ENCODE data around the gene FNIP1. TPM values are rescaled to one million over a fixed set of nuclear protein-coding genes. Genes with fewer than 3 reads are reported as not detected.

The FNIP1 gene
- total RNA-seq, 1 experiment from 2014 or later = 17.6 TPM

DNA sequence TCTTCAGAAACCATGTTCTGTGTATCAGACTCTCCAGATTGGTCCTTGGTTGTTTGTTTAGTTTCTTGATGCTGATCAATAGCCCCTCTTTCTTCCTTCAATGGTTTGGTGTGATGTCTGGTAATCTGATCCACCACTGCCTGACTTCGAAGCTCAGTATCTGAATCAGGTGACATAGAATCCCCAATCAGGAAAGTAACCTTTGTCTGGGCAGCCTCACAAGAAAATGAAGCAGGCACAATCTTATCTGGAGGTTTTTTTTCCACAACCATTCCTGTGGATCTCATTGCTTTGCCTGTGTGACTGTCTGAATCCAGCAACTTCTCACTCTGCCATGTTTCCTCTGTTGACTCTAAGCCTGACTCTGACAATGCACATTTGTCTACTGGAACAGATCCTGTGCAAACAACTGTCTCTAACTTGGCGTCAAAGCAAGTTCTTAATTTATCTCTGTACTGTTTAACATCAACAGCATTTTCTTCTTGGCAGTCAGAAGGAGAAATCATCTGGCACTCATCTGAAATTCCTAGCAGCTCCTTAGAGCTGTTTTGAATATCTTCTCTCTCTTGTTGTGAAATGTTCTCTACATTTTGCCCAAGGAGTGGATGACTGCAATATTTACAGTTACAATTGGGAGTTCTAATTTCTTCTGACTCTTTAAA is 124.7 kb downstream of the FNIP1 start:
- no peak for DNase-seq
- H3K4me3 ChIP-seq (ENCODE audit: insufficient read depth, low read depth, low read length) = no peak overlapping the region
- peaks cover 2% of the 10 kb centered on the region for H3K36me3 ChIP-seq (replicated peaks; ENCODE audit: control insufficient read depth, insufficient read depth, low read length)
- no peaks in the 10 kb centered on the region for H3K27me3 ChIP-seq (ENCODE audit: control insufficient read depth, insufficient read depth, low read length)

GRCh38 chr5:131671409-131671808 is 125.4 kb downstream of the FNIP1 start:
- no peak for DNase-seq
- Histone ChIP-seq H3K27me3 (ENCODE audit: control insufficient read depth, insufficient read depth, low read length) (no peaks in the 10 kb centered on the region), H3K36me3 (replicated peaks; ENCODE audit: control insufficient read depth, insufficient read depth, low read length) (peaks cover 2% of the 10 kb centered on the region), H3K4me3 (ENCODE audit: insufficient read depth, low read depth, low read length) (no peak overlapping the region)

DNA sequence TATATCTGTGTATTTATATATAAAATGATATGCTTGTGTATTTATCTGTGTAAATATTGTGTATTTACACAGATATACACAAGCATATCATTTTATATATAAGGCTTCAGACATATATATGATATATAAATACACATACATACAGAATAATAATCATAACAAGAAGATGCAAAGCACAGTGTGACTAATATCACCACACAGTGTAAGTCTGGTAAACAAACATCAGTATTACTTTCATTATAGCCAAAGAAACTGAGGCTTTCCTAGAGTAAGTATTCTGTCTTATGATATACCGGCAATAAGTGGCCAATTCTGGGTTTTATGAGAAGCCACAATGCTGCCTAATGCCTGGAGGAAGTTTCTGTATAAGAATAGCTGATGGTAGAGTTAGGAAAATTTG is 131.9 kb downstream of the FNIP1 start:
- Histone ChIP-seq H3K27me3 (ENCODE audit: control insufficient read depth, insufficient read depth, low read length) (no peaks in the 10 kb centered on the region), H3K4me3 (ENCODE audit: insufficient read depth, low read depth, low read length) (no peak overlapping the region), H3K36me3 (replicated peaks; ENCODE audit: control insufficient read depth, insufficient read depth, low read length) (no peaks in the 10 kb centered on the region; the same call in 1 of the 2 replicates)
- no peak for DNase-seq

- Histone ChIP-seq H3K4me3 (ENCODE audit: insufficient read depth, low read depth, low read length) (no peak overlapping the region), H3K36me3 (replicated peaks; ENCODE audit: control insufficient read depth, insufficient read depth, low read length) (peaks cover 3% of the 10 kb centered on the region), H3K27me3 (ENCODE audit: control insufficient read depth, insufficient read depth, low read length) (no peaks in the 10 kb centered on the region)
- DNase-seq = no peak
These were observed 134.9 kb downstream of the FNIP1 start for GRCh38 chr5:131661933-131662332.

GRCh38 chr5:131659841-131660240 is 137.0 kb downstream of the FNIP1 start:
- DNase-seq = no peak

DNA sequence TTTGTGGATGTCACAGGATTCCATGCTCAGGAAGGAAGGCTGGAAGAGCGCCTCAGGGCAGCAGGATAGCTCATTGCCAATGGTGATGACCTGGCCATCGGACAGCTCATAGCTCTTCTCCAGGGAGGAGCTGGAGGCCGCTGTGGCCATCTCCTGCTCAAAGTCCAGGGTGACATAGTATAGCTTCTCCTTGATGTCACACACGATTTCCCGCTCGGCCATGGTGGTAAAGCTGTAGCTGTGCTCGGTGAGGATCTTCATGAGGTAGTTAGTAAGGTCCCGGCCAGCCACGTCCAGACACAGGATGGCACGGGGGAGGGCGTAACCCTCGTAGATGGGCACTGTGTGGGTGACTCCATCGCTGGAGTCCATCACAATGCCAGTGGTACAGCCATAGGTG is 137.5 kb downstream of the FNIP1 start:
- Histone ChIP-seq H3K27me3 (ENCODE audit: control insufficient read depth, insufficient read depth, low read length) (no peaks in the 10 kb centered on the region), H3K4me3 (ENCODE audit: insufficient read depth, low read depth, low read length) (no peak overlapping the region), H3K36me3 (replicated peaks; ENCODE audit: control insufficient read depth, insufficient read depth, low read length) (peaks cover 3% of the 10 kb centered on the region)
- no peak for DNase-seq

More at GRCh38 chr5:131659841-131660240, 137.0 kb downstream of the FNIP1 start:
- Histone ChIP-seq H3K36me3 (replicated peaks; ENCODE audit: control insufficient read depth, insufficient read depth, low read length) (peaks cover 3% of the 10 kb centered on the region), H3K27me3 (ENCODE audit: control insufficient read depth, insufficient read depth, low read length) (no peaks in the 10 kb centered on the region), H3K4me3 (ENCODE audit: insufficient read depth, low read depth, low read length) (no peak overlapping the region)

DNA sequence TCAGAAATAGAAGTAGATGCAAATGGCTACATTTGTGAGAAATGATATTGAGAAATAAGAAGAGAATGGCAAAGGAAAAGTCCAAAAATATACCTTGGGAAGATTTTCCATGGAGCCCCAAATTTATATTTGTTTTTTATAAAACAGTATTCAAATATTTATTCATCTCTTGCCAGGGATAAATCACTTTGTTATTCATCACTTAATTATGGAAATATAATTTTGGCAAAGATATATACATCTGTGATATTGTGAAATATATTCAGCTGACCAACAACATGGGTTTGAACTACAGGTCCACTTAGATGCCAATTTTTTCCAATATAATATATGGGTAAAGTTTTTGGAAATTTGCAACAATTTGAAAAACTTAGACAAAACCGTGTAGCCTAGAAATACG is 142.0 kb downstream of the FNIP1 start:
- H3K27me3 ChIP-seq (ENCODE audit: control insufficient read depth, insufficient read depth, low read length) = no peaks in the 10 kb centered on the region
- H3K36me3 ChIP-seq (replicated peaks; ENCODE audit: control insufficient read depth, insufficient read depth, low read length) = peaks cover 5% of the 10 kb centered on the region
- no peak for DNase-seq
- no peak overlapping the region for H3K4me3 ChIP-seq (ENCODE audit: insufficient read depth, low read depth, low read length)

DNA sequence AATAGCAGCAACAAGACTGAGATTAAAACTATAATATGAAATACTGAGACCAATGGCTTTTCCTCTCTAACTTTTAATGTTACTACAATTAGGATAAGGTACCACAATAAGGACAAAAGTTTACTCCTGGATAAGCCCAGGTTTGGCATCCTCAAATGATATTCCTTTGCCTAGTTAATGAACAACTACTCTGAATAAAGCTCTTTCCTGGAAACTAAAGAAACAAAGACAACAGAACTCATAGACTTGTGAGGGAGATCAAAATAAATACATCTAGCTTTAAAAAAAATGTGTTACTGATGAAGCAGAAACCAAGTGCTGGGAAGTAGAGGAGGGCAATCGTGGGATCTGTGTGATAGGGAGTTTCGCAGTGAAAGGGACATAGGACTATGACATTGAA is 142.5 kb downstream of the FNIP1 start:
- H3K27me3 ChIP-seq (ENCODE audit: control insufficient read depth, insufficient read depth, low read length) = no peaks in the 10 kb centered on the region
- no peak overlapping the region for H3K4me3 ChIP-seq (ENCODE audit: insufficient read depth, low read depth, low read length)
- H3K36me3 ChIP-seq (replicated peaks; ENCODE audit: control insufficient read depth, insufficient read depth, low read length) = peaks cover 2% of the 10 kb centered on the region
- DNase-seq = no peak

GRCh38 chr5:131649161-131649560 is 147.7 kb downstream of the FNIP1 start:
- no peak for DNase-seq
- H3K36me3 ChIP-seq (replicated peaks; ENCODE audit: control insufficient read depth, insufficient read depth, low read length) = peaks cover 2% of the 10 kb centered on the region
- H3K27me3 ChIP-seq (ENCODE audit: control insufficient read depth, insufficient read depth, low read length) = no peaks in the 10 kb centered on the region
- H3K4me3 ChIP-seq (ENCODE audit: insufficient read depth, low read depth, low read length) = no peak overlapping the region

GRCh38 chr5:131647048-131647769 is 149.6 kb downstream of the FNIP1 start:
- Histone ChIP-seq H3K36me3 (replicated peaks; ENCODE audit: control insufficient read depth, insufficient read depth, low read length) (peaks cover 2% of the 10 kb centered on the region), H3K27me3 (ENCODE audit: control insufficient read depth, insufficient read depth, low read length) (no peaks in the 10 kb centered on the region), H3K4me3 (ENCODE audit: insufficient read depth, low read depth, low read length) (no peak overlapping the region)
- DNase-seq = no peak

DNA sequence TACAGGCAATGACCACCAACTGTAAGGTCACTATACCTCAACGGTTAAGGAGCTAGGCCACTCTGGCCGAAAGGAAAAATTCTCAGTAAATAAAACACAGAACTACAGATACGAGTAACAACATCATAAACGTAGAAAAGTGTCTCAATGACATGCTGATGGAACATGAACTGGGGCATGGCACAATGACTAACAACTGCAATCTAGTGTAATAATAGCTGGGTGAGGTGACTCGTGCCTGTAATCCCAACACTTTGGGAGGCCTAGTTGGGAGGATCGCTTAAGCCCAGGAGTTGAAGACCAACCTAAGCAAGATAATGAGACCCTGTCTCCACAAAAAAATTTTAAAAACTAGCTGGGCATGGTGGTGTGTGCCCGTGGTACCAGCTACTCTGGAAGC is 152.0 kb downstream of the FNIP1 start:
- H3K36me3 ChIP-seq (replicated peaks; ENCODE audit: control insufficient read depth, insufficient read depth, low read length) = no peaks in the 10 kb centered on the region
- DNase-seq = no peak
- H3K4me3 ChIP-seq (ENCODE audit: insufficient read depth, low read depth, low read length) = no peak overlapping the region
- no peaks in the 10 kb centered on the region for H3K27me3 ChIP-seq (ENCODE audit: control insufficient read depth, insufficient read depth, low read length)

GRCh38 chr5:131644370-131644769 is 152.4 kb downstream of the FNIP1 start:
- Histone ChIP-seq H3K4me3 (ENCODE audit: insufficient read depth, low read depth, low read length) (no peak overlapping the region), H3K36me3 (replicated peaks; ENCODE audit: control insufficient read depth, insufficient read depth, low read length) (no peaks in the 10 kb centered on the region), H3K27me3 (ENCODE audit: control insufficient read depth, insufficient read depth, low read length) (no peaks in the 10 kb centered on the region)
- DNase-seq = no peak

DNA sequence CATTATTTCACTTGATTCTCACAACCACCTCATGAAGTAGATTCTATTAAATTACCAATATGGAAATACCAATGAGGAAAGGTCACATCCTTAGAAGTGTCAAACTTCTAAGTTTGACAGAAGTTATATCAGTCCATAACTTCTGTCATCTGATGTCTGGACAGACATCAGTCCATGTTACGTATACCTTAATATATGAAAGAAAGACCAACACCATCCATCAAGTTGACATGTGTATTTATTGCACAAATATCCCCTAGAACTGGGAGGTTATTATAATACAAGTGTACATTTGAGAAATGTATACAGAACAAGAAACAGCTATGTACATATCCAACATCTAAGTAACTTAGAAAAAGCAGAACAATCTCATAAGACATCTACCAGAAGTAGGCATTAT is 155.3 kb downstream of the FNIP1 start:
- no peaks in the 10 kb centered on the region for H3K36me3 ChIP-seq (replicated peaks; ENCODE audit: control insufficient read depth, insufficient read depth, low read length)
- H3K4me3 ChIP-seq (ENCODE audit: insufficient read depth, low read depth, low read length) = no peak overlapping the region
- no peaks in the 10 kb centered on the region for H3K27me3 ChIP-seq (ENCODE audit: control insufficient read depth, insufficient read depth, low read length)
- DNase-seq = no peak

DNA sequence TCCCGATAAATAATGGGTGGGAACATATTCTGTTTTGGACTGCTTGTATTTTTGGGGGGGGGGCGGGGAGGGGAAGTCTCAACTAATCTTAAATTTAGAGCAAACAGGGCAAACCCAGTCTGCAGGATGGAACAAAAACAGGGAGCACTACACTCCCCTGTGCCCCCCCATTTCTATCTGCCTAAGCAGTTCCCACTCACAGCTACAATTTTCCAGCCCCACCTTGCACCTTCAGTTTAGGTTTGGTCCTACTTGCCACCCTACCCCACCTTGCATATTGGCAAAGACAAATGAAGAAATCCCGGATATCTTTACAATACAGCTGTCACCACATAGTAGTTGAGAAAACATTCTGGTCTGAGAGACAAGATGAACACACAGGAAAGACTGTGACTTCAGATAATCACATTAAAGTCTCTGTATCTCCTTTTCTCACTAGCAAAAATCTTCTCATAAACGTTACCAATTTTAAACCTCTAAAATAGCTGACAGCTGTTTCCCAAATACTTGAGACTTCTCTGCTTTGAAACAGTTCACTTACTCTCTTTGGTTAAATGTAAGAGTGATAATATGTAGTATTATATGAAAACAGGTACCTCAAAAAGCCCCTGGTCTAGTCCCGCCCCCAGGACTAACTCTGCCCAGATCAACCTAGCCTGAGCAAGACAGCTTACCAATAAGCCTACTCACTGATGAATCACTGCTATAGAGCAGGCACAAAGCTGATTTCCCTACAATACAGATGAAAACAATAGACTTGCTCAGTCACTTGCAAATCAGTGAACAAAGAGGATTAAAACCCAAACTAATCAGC is 156.6 kb downstream of the FNIP1 start:
- H3K27me3 ChIP-seq (ENCODE audit: control insufficient read depth, insufficient read depth, low read length) = no peaks in the 10 kb centered on the region
- no peak for DNase-seq
- no peak overlapping the region for H3K4me3 ChIP-seq (ENCODE audit: insufficient read depth, low read depth, low read length)
- no peaks in the 10 kb centered on the region for H3K36me3 ChIP-seq (replicated peaks; ENCODE audit: control insufficient read depth, insufficient read depth, low read length)

DNA sequence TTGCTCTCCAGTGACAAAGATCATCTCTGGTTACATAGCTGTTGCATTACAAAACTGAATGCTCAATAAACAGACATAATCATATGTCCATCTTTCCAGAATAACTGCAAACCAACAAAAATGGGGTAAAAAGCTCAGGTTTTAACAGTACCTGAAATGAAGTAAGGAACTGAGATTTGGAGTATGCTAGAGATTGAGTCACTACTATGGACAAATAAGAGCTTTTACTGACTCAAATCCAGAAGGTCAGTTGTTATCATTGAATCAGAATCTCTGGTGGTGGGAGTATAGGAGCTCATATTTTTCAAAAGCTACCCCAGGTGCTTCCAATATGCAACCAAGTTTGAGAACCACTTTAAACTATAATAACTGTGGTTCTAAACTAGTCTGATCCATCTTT is 157.7 kb downstream of the FNIP1 start:
- Histone ChIP-seq H3K36me3 (replicated peaks; ENCODE audit: control insufficient read depth, insufficient read depth, low read length) (no peaks in the 10 kb centered on the region), H3K4me3 (ENCODE audit: insufficient read depth, low read depth, low read length) (no peak overlapping the region), H3K27me3 (ENCODE audit: control insufficient read depth, insufficient read depth, low read length) (no peaks in the 10 kb centered on the region)
- DNase-seq = no peak
